ENCODE data around the gene CCDC34.

CCDC34 gene

GRCh38 chr11:27354359-27354965 lies 8.6 kb downstream of the CCDC34 start:
- TF ChIP-seq TAF1 (IDR thresholded peaks at IDR 0.05; ENCODE audit: borderline replicate concordance, insufficient read depth, low read length) (no peak), SIN3A (IDR thresholded peaks at IDR 0.05; ENCODE audit: borderline replicate concordance, insufficient read depth, low read length) (0 out of 2 replicates have a peak, but pooled peaks have one; percentile 19), FOXP2 (optimal IDR thresholded peaks at IDR 0.05; ENCODE audit: borderline replicate concordance, extremely low read depth, extremely low read length, insufficient read depth) (no peak), REST (IDR thresholded peaks at IDR 0.05; ENCODE audit: insufficient read depth in 1 of 2, low read depth in 2 of 2, low read length in 2 of 2) (no peak)

GRCh38 chr11:27353593-27354358 lies 9.2 kb downstream of the CCDC34 start:
- TF ChIP-seq POLR2AphosphoS5 (IDR thresholded peaks at IDR 0.05; ENCODE audit: low read depth, low read length): no peak

GRCh38 chr11:27352781-27353180 lies 10.2 kb downstream of the CCDC34 start:
- no peak for TF ChIP-seq REST (IDR thresholded peaks at IDR 0.05; ENCODE audit: insufficient read depth in 1 of 2, low read depth in 2 of 2, low read length in 2 of 2)
- TF ChIP-seq TAF1 (IDR thresholded peaks at IDR 0.05; ENCODE audit: borderline replicate concordance, insufficient read depth, low read length): no peak
- TF ChIP-seq SIN3A (IDR thresholded peaks at IDR 0.05; ENCODE audit: borderline replicate concordance, insufficient read depth, low read length): no peak
- TF ChIP-seq FOXP2 (optimal IDR thresholded peaks at IDR 0.05; ENCODE audit: borderline replicate concordance, extremely low read depth, extremely low read length, insufficient read depth): no peak

- TF ChIP-seq POLR2AphosphoS5 (IDR thresholded peaks at IDR 0.05; ENCODE audit: low read depth, low read length): no peak
- no peak for TF ChIP-seq FOXP2 (optimal IDR thresholded peaks at IDR 0.05; ENCODE audit: borderline replicate concordance, extremely low read depth, extremely low read length, insufficient read depth)
- no peak for TF ChIP-seq REST (IDR thresholded peaks at IDR 0.05; ENCODE audit: insufficient read depth in 1 of 2, low read depth in 2 of 2, low read length in 2 of 2)
- no peak for TF ChIP-seq SIN3A (IDR thresholded peaks at IDR 0.05; ENCODE audit: borderline replicate concordance, insufficient read depth, low read length)
- TF ChIP-seq TAF1 (IDR thresholded peaks at IDR 0.05; ENCODE audit: borderline replicate concordance, insufficient read depth, low read length): no peak
Measured at GRCh38 chr11:27350511-27350910, 12.5 kb downstream of the CCDC34 start.

GRCh38 chr11:27349919-27350318 lies 13.1 kb downstream of the CCDC34 start:
- TF ChIP-seq SIN3A (IDR thresholded peaks at IDR 0.05; ENCODE audit: borderline replicate concordance, insufficient read depth, low read length): no peak
- TF ChIP-seq POLR2AphosphoS5 (IDR thresholded peaks at IDR 0.05; ENCODE audit: low read depth, low read length): 0 out of 2 replicates have a peak, but pooled peaks have one; percentile 32
- no peak for TF ChIP-seq TAF1 (IDR thresholded peaks at IDR 0.05; ENCODE audit: borderline replicate concordance, insufficient read depth, low read length)

GRCh38 chr11:27348340-27348873 lies 14.6 kb downstream of the CCDC34 start:
- 0 out of 4 replicates have a peak, but pooled peaks of 1 of the 2 experiments have one; percentile 25 for TF ChIP-seq REST (IDR thresholded peaks at IDR 0.05; ENCODE audit: insufficient read depth in 1 of 2, low read depth in 2 of 2, low read length in 2 of 2)
- no peak for TF ChIP-seq FOXP2 (optimal IDR thresholded peaks at IDR 0.05; ENCODE audit: borderline replicate concordance, extremely low read depth, extremely low read length, insufficient read depth)
- TF ChIP-seq TAF1 (IDR thresholded peaks at IDR 0.05; ENCODE audit: borderline replicate concordance, insufficient read depth, low read length): peak; percentile 28; the same call in 1 of the 2 replicates
- TF ChIP-seq POLR2AphosphoS5 (IDR thresholded peaks at IDR 0.05; ENCODE audit: low read depth, low read length): no peak
- peak; percentile 73; the same call in 1 of the 2 replicates for TF ChIP-seq SIN3A (IDR thresholded peaks at IDR 0.05; ENCODE audit: borderline replicate concordance, insufficient read depth, low read length)
